Sigmoid colon (tissue), 4 donors: ENCODE results near the gene SLC51A.

ENCODE experiments used
- EP300 ChIP-seq, 4 donors: sonication (generic); formaldehyde crosslinking; IDR thresholded peaks; one replicate each; pipeline ENCODE4 v1.6.1; 2017; ENCODE audit warnings: antibody characterized with exemption in 4 of 4
- POLR2A ChIP-seq, 2 donors: fragments of 450-650 bp; IDR thresholded peaks; one replicate each; pipeline ENCODE4 v1.6.1; 2016; ENCODE audit warnings: antibody characterized with exemption in 2 of 2, mild to moderate bottlenecking in 2 of 2, moderate library complexity in 2 of 2
- POLR2AphosphoS5 ChIP-seq, 4 donors: sonication (generic); formaldehyde crosslinking; IDR thresholded peaks; one replicate each; pipeline ENCODE4 v1.6.1; 2017; ENCODE audit warnings: antibody characterized with exemption in 4 of 4
- TF ChIP-seq, protein P1 (sequence below), 4 experiments: fragments of 450-650 bp in 3 of 4; fragments of 200-600 bp in 1 of 4; IDR thresholded peaks; one replicate each; pipeline ENCODE4 v1.5.1; 2016 to 2019; ENCODE audit warnings: antibody characterized with exemption in 4 of 4, mild to moderate bottlenecking in 3 of 4, moderate library complexity in 2 of 4

DNA sequence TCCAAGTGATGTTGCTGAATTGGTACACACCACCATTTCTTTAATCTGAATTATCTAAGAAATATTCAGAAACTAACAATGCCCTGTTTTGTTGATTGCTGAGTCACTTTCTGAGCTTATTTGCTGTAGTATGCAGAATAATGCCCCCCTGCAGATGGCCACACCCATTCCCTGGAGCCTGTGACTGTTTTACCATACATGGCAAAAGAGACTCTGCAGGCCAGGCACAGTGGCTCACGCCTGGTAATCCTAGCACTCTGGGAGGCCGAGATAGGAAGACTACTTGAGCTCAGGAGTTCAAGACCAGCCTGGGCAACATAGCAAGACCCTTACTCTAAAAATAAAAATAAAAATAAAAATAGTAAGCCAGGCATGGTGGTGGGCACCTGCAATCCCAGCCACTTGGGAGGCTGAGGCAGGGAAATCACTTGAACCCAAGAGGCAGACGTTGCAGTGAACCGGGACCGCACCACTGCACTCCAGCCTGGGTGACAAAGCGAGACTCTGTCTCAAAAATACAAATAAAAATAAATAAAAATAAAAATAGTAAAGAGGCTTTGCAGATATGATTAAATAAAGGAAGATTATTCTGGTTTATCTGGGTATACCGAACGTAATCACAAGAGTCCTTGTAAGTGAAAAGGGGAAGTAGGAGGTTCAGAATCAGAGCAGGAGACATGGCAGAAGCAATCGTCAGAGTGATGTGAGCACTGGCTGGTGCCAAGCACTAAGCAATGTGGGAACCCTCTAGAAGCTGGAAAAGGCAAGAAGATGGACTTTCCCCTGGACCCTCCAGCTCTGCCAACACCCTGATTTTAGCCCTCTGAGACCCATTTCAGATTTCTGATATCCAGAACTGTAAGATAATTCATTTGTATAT lies 52.2 kb downstream of the SLC51A start:
- no peak for TF ChIP-seq POLR2A (IDR thresholded peaks at IDR 0.05)
- TF ChIP-seq, protein P1, sequence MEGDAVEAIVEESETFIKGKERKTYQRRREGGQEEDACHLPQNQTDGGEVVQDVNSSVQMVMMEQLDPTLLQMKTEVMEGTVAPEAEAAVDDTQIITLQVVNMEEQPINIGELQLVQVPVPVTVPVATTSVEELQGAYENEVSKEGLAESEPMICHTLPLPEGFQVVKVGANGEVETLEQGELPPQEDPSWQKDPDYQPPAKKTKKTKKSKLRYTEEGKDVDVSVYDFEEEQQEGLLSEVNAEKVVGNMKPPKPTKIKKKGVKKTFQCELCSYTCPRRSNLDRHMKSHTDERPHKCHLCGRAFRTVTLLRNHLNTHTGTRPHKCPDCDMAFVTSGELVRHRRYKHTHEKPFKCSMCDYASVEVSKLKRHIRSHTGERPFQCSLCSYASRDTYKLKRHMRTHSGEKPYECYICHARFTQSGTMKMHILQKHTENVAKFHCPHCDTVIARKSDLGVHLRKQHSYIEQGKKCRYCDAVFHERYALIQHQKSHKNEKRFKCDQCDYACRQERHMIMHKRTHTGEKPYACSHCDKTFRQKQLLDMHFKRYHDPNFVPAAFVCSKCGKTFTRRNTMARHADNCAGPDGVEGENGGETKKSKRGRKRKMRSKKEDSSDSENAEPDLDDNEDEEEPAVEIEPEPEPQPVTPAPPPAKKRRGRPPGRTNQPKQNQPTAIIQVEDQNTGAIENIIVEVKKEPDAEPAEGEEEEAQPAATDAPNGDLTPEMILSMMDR (IDR thresholded peaks at IDR 0.05) = no peak
- no peak for TF ChIP-seq EP300 (IDR thresholded peaks at IDR 0.05)
- TF ChIP-seq POLR2AphosphoS5 (IDR thresholded peaks at IDR 0.05) = no peak
